Stomach (tissue), 9 donors: ENCODE data around the gene PRKCH. TPM values are rescaled to one million over a fixed set of nuclear protein-coding genes. Genes with fewer than 3 reads are reported as not detected.

Source experiments
- DNase-seq, 2 donors: peaks; one replicate each; pipeline versions ENCODE4 v3.0.0 to v3.0.0-alpha.2; 2013 to 2019
- H3K27ac ChIP-seq, 5 donors: fragments of 200-600 bp in 4 of 5; sonication (generic) in 4 of 5; one replicate each; pipeline ENCODE4 v1.5.1; 2013 to 2019; ENCODE audit warnings: mild to moderate bottlenecking in 1 of 5, moderate library complexity in 1 of 5
- H3K27me3 ChIP-seq, 3 donors: fragments of 200-600 bp; sonication (generic); one replicate each; pipeline ENCODE4 v1.5.1; 2017 to 2019; ENCODE audit warnings: mixed run types in 1 of 3
- H3K36me3 ChIP-seq, 4 donors: fragments of 200-600 bp; sonication (generic); 1 replicate in 3 of 4; 2 replicates in 1 of 4; pipeline ENCODE4 v1.5.1; 2016 to 2019
- H3K4me1 ChIP-seq, 4 donors: fragments of 200-600 bp; sonication (generic); one replicate each; pipeline ENCODE4 v1.5.1; 2016 to 2019
- H3K4me3 ChIP-seq, 4 donors: fragments of 200-600 bp; sonication (generic) in 3 of 4; one replicate each; pipeline ENCODE4 v1.5.1; 2016 to 2019; ENCODE audit warnings: mild to moderate bottlenecking in 1 of 4
- H3K9me3 ChIP-seq, 4 donors: fragments of 200-600 bp; sonication (generic); one replicate each; pipeline ENCODE4 v1.5.1; 2016 to 2019
- CTCF ChIP-seq, 7 experiments: fragments of 450-650 bp in 4 of 7; fragments of 200-600 bp in 3 of 7; sonication (generic) in 3 of 7; IDR thresholded peaks; one replicate each; pipeline ENCODE4 v1.5.1; 2016 to 2019; ENCODE audit warnings: antibody characterized with exemption in 7 of 7, control low read depth in 2 of 7, mild to moderate bottlenecking in 1 of 7
- EP300 ChIP-seq: sonication (generic); formaldehyde crosslinking; IDR thresholded peaks from one replicate; pipeline ENCODE4 v1.6.1; 2017; ENCODE audit warnings: antibody characterized with exemption
- POLR2A ChIP-seq, 4 donors: fragments of 450-650 bp; IDR thresholded peaks; one replicate each; pipeline ENCODE4 v1.6.1; 2016; ENCODE audit warnings: antibody characterized with exemption in 4 of 4, control low read depth in 2 of 4, mild to moderate bottlenecking in 1 of 4, moderate library complexity in 1 of 4
- POLR2AphosphoS5 ChIP-seq, 3 donors: sonication (generic); formaldehyde crosslinking; IDR thresholded peaks; one replicate each; pipeline ENCODE4 v1.6.1; 2016; ENCODE audit warnings: antibody characterized with exemption in 3 of 3
- WGBS, 5 donors: extraction: QIAGEN DNeasy Blood & Tissue Kit in 3 of 5; methylation state at CpG; one replicate each; pipeline versions ENCODE4 v1.1.5 to v1.1.7; 2013 to 2018; 5-methylcytosine and 5-hydroxymethylcytosine counted together
- intact Hi-C: fragments of 100-400 bp; cut with DNase I; formaldehyde crosslinking; loops from one replicate; pipeline ENCODE4 v1.15.1; 2023; ENCODE audit warnings: low total_unique reads
- polyA plus RNA-seq, 3 donors: library from polyadenylated mRNA; stranded (reverse); fragments of 200-250 nt; gene quantifications; one replicate each; pipeline ENCODE4 v1.2.3, GENCODE V29; 2013
- total RNA-seq, 5 donors: library from RNA; depleted of rRNA; stranded (reverse); fragments of >200 nt; gene quantifications; one replicate each; pipeline versions ENCODE4 v1.1.0 to v1.2.3, GENCODE V29; 2014 to 2016
- donor health status: healthy with polysubstance abuse.
- donor health status: Bipolar disorder and iron deficiency.
- donor health status: healthy.

The PRKCH gene
- total and polyA plus RNA-seq, 8 donors: 5.5 to 84.0 (median 14.7) TPM

GRCh38 chr14:61396694-61397093, 75.3 kb downstream of the PRKCH start:
- WGBS, 5 donors: 61 to 82% (median 76%) methylated on average over 3 of the region's 3 CpGs

GRCh38 chr14:61397615-61398014, 76.2 kb downstream of the PRKCH start:
- no peak overlapping the region for H3K4me3 ChIP-seq
- no peaks in the 10 kb centered on the region for H3K36me3 ChIP-seq
- H3K27ac ChIP-seq: no peak overlapping the region
- intact Hi-C loops: no loop called here
- DNase-seq: no peak
- WGBS, 5 donors: 30 to 70% (median 53%) methylated on average over 3 of the region's 3 CpGs
- TF ChIP-seq CTCF (IDR thresholded peaks at IDR 0.05): no peak
- no peak for TF ChIP-seq POLR2AphosphoS5 (IDR thresholded peaks at IDR 0.05)
- TF ChIP-seq POLR2A (IDR thresholded peaks at IDR 0.05): no peak
- no peak for TF ChIP-seq EP300
- H3K9me3 ChIP-seq: no peaks in the 10 kb centered on the region
- H3K27me3 ChIP-seq: no peaks in the 10 kb centered on the region
- H3K4me1 ChIP-seq: peaks cover 0 to 23% (median 10%) of the 10 kb centered on the region in 4 donors

More at GRCh38 chr14:61396694-61397093, 75.3 kb downstream of the PRKCH start:
- DNase-seq: no peak
- intact Hi-C loops: no loop called here
- H3K4me1 ChIP-seq: peaks cover 0 to 23% (median 10%) of the 10 kb centered on the region in 4 donors
- H3K27ac ChIP-seq: no peak overlapping the region
- H3K9me3 ChIP-seq: no peaks in the 10 kb centered on the region
- H3K27me3 ChIP-seq: no peaks in the 10 kb centered on the region
- H3K36me3 ChIP-seq: no peaks in the 10 kb centered on the region
- TF ChIP-seq EP300 (no peak), POLR2A (IDR thresholded peaks at IDR 0.05) (no peak), POLR2AphosphoS5 (IDR thresholded peaks at IDR 0.05) (no peak), CTCF (IDR thresholded peaks at IDR 0.05) (no peak)
- H3K4me3 ChIP-seq: no peak overlapping the region

- TF ChIP-seq CTCF (IDR thresholded peaks at IDR 0.05) (no peak), POLR2AphosphoS5 (IDR thresholded peaks at IDR 0.05) (no peak), POLR2A (IDR thresholded peaks at IDR 0.05) (no peak), EP300 (no peak)
- WGBS, 5 donors: 88 to 93% (median 90%) methylated on average over 2 of the region's 2 CpGs
- Histone ChIP-seq H3K36me3 (no peaks in the 10 kb centered on the region), H3K4me3 (no peak overlapping the region), H3K9me3 (no peaks in the 10 kb centered on the region), H3K27ac (no peak overlapping the region), H3K27me3 (no peaks in the 10 kb centered on the region), H3K4me1 (peaks cover 0 to 23% (median 10%) of the 10 kb centered on the region in 4 donors)
- intact Hi-C loops: no loop called here
- no peak for DNase-seq
Measured at GRCh38 chr14:61398221-61398620, 76.8 kb downstream of the PRKCH start.

- Histone ChIP-seq H3K4me1 (peaks cover 0 to 23% (median 10%) of the 10 kb centered on the region in 4 donors), H3K9me3 (no peaks in the 10 kb centered on the region), H3K27me3 (no peaks in the 10 kb centered on the region), H3K27ac (no peak overlapping the region), H3K36me3 (no peaks in the 10 kb centered on the region), H3K4me3 (no peak overlapping the region)
- no peak for DNase-seq
- TF ChIP-seq EP300 (no peak), CTCF (IDR thresholded peaks at IDR 0.05) (no peak), POLR2AphosphoS5 (IDR thresholded peaks at IDR 0.05) (no peak), POLR2A (IDR thresholded peaks at IDR 0.05) (no peak)
- WGBS, 5 donors: 35 to 68% (median 58%) methylated on average over 2 of the region's 2 CpGs
- intact Hi-C loops: no loop called here
Measured at GRCh38 chr14:61399365-61399764, 78.0 kb downstream of the PRKCH start.
